GM23338 (cell line): ENCODE results near the gene IKBKG.
"Not testable (repeated sequence)": the region's sequence is repeated elsewhere in the genome, so short reads cannot be mapped to it uniquely, and the experiment has no call there.

ENCODE experiments used
- CREB1 ChIP-seq: fragments of 250-450 bp; sonication (Bioruptor Pico); IDR thresholded peaks from 2 replicates; pipeline ENCODE4 v1.5.0; 2020; ENCODE audit warnings: low read depth, mild to moderate bottlenecking, moderate library complexity
- EZH2 ChIP-seq: fragments of 200-600 bp; sonication (generic); IDR thresholded peaks from one replicate; pipeline ENCODE4 v1.8.0; 2017; ENCODE audit warnings: antibody characterized with exemption, mild to moderate bottlenecking, low read depth; ENCODE audit not compliant: unreplicated experiment
- EZH2phosphoT487 ChIP-seq: fragments of 200-600 bp; sonication (generic); IDR thresholded peaks from one replicate; pipeline ENCODE4 v1.8.1; 2018; ENCODE audit warnings: antibody characterized with exemption; ENCODE audit not compliant: unreplicated experiment
- JUNB ChIP-seq: IDR thresholded peaks from one replicate; pipeline ENCODE4 v1.6.1; 2016; ENCODE audit warnings: antibody characterized with exemption; ENCODE audit not compliant: unreplicated experiment
- POLR2AphosphoS5 ChIP-seq: IDR thresholded peaks from 2 replicates; pipeline ENCODE4 v1.6.1; 2016; ENCODE audit warnings: antibody characterized with exemption, low read depth
- STAT1 ChIP-seq: IDR thresholded peaks from one replicate; pipeline ENCODE4 v1.6.1; 2016; ENCODE audit warnings: antibody characterized with exemption; ENCODE audit not compliant: unreplicated experiment
- TF ChIP-seq, protein P1 (sequence below), 2 experiments: fragments of 200-600 bp in 1 of 2; sonication (generic) in 1 of 2; conservative IDR thresholded peaks; 2 replicates each; pipeline versions ENCODE4 v1.5.1 to v1.6.1; 2016 to 2017; ENCODE audit warnings: antibody characterized with exemption in 2 of 2, low read depth in 2 of 2, mild to moderate bottlenecking in 2 of 2, moderate library complexity in 1 of 2
- TF ChIP-seq, protein P2 (sequence below): IDR thresholded peaks from one replicate; pipeline ENCODE4 v1.6.1; 2018; ENCODE audit warnings: antibody characterized with exemption; ENCODE audit not compliant: unreplicated experiment
- TF ChIP-seq, protein P3 (sequence below): IDR thresholded peaks from 2 replicates; pipeline ENCODE4 v1.6.1; 2016; ENCODE audit warnings: antibody characterized with exemption

DNA sequence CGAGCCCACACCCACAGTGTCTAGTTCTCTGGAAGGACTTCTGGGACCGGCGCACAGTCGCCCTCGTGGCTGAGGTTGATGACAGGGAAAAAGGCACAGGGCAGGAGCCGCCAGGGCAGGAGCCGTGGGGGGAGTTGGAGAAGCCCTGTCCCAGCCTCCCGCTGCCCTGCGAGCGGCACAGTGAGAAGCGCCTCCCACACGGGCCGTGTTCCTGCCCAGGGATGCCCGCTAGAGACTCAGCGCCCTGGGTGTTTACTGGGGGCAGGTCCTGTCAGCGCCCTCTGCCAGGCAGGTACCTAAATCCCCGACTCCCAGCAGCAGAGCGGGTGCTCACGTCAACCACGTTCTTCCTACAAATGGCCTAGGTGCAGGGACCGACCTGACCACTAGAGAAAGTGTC is 11.5 kb downstream of the IKBKG start:
- TF ChIP-seq, protein P1, sequence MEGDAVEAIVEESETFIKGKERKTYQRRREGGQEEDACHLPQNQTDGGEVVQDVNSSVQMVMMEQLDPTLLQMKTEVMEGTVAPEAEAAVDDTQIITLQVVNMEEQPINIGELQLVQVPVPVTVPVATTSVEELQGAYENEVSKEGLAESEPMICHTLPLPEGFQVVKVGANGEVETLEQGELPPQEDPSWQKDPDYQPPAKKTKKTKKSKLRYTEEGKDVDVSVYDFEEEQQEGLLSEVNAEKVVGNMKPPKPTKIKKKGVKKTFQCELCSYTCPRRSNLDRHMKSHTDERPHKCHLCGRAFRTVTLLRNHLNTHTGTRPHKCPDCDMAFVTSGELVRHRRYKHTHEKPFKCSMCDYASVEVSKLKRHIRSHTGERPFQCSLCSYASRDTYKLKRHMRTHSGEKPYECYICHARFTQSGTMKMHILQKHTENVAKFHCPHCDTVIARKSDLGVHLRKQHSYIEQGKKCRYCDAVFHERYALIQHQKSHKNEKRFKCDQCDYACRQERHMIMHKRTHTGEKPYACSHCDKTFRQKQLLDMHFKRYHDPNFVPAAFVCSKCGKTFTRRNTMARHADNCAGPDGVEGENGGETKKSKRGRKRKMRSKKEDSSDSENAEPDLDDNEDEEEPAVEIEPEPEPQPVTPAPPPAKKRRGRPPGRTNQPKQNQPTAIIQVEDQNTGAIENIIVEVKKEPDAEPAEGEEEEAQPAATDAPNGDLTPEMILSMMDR (conservative IDR thresholded peaks at IDR 0.05; ENCODE audit: low read depth in 2 of 2), result not testable (repeated sequence)
- TF ChIP-seq, protein P2, sequence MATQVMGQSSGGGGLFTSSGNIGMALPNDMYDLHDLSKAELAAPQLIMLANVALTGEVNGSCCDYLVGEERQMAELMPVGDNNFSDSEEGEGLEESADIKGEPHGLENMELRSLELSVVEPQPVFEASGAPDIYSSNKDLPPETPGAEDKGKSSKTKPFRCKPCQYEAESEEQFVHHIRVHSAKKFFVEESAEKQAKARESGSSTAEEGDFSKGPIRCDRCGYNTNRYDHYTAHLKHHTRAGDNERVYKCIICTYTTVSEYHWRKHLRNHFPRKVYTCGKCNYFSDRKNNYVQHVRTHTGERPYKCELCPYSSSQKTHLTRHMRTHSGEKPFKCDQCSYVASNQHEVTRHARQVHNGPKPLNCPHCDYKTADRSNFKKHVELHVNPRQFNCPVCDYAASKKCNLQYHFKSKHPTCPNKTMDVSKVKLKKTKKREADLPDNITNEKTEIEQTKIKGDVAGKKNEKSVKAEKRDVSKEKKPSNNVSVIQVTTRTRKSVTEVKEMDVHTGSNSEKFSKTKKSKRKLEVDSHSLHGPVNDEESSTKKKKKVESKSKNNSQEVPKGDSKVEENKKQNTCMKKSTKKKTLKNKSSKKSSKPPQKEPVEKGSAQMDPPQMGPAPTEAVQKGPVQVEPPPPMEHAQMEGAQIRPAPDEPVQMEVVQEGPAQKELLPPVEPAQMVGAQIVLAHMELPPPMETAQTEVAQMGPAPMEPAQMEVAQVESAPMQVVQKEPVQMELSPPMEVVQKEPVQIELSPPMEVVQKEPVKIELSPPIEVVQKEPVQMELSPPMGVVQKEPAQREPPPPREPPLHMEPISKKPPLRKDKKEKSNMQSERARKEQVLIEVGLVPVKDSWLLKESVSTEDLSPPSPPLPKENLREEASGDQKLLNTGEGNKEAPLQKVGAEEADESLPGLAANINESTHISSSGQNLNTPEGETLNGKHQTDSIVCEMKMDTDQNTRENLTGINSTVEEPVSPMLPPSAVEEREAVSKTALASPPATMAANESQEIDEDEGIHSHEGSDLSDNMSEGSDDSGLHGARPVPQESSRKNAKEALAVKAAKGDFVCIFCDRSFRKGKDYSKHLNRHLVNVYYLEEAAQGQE, result not testable (repeated sequence)
- not testable (repeated sequence) for TF ChIP-seq POLR2AphosphoS5, EZH2phosphoT487, EZH2, CREB1, JUNB, STAT1
- TF ChIP-seq, protein P3, sequence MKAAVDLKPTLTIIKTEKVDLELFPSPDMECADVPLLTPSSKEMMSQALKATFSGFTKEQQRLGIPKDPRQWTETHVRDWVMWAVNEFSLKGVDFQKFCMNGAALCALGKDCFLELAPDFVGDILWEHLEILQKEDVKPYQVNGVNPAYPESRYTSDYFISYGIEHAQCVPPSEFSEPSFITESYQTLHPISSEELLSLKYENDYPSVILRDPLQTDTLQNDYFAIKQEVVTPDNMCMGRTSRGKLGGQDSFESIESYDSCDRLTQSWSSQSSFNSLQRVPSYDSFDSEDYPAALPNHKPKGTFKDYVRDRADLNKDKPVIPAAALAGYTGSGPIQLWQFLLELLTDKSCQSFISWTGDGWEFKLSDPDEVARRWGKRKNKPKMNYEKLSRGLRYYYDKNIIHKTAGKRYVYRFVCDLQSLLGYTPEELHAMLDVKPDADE, result not testable (repeated sequence)
